Mammary epithelial cell (primary cell): ENCODE data around the gene EIF4EBP2.

Experiments
- EZH2 ChIP-seq: IDR thresholded peaks from 2 replicates; pipeline ENCODE4 v1.6.1; 2012; ENCODE audit warnings: low read length, inconsistent platforms, borderline replicate concordance
- TF ChIP-seq, protein P1 (sequence below), 2 donors: IDR thresholded peaks in 1 of 2; conservative IDR thresholded peaks in 1 of 2; 2 replicates each; pipeline ENCODE4 v1.5.1; 2011 to 2012; ENCODE audit warnings: inconsistent platforms in 2 of 2, low read length in 2 of 2, mild to moderate bottlenecking in 2 of 2, control low read depth in 1 of 2, low read depth in 1 of 2; ENCODE audit not compliant: insufficient read depth in 1 of 2; ENCODE audit errors: extremely low read depth in 1 of 2

DNA sequence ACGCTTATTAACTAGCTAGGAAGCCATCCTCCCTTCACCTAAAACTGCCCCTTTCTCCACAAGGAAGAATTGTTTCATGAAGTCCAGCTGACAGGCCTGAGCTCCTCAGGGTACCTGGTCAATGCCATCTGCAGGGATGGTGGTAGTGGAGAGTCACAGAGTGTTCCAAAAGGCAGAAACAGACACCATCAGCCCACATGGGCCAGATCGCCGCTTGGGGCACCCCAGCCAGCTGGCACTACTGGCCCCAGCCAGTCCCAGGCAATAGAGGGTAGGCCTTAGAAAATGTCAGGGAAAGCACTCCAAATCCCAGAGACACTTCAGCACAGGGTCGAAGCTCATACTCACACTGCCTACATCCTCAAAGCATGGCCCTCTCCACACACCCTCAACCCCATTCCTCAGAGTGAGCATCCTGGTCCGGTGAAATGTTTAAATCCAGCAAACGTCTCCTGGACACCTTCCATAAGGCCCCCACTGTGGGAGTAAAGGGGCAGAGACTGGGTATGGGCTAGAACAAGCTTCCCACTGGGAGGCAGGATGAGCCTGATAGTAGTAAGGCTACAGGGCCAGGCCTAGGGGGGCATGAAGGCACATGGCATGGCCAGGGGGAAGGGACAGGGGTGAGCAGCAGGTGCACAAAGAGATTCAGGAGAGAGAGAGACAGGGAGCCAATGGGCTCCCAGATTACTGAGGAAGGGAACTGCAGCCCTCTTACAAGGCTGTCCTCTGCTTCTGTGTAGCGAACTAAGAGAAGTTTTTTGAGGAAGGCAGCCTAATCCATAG is 23.4 kb upstream of the EIF4EBP2 start:
- TF ChIP-seq, protein P1, sequence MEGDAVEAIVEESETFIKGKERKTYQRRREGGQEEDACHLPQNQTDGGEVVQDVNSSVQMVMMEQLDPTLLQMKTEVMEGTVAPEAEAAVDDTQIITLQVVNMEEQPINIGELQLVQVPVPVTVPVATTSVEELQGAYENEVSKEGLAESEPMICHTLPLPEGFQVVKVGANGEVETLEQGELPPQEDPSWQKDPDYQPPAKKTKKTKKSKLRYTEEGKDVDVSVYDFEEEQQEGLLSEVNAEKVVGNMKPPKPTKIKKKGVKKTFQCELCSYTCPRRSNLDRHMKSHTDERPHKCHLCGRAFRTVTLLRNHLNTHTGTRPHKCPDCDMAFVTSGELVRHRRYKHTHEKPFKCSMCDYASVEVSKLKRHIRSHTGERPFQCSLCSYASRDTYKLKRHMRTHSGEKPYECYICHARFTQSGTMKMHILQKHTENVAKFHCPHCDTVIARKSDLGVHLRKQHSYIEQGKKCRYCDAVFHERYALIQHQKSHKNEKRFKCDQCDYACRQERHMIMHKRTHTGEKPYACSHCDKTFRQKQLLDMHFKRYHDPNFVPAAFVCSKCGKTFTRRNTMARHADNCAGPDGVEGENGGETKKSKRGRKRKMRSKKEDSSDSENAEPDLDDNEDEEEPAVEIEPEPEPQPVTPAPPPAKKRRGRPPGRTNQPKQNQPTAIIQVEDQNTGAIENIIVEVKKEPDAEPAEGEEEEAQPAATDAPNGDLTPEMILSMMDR (conservative IDR thresholded peaks at IDR 0.05 in 1 of 2, IDR thresholded peaks at IDR 0.05 in 1 of 2; ENCODE audit: extremely low read depth in 1 of 2, insufficient read depth in 1 of 2, low read depth in 1 of 2, low read length in 2 of 2): no peak
- no peak for TF ChIP-seq EZH2
